GM19397 (cell line): ENCODE results near the gene CATSPERB.
"Not testable (repeated sequence)": the region's sequence is repeated elsewhere in the genome, so short reads cannot be mapped to it uniquely, and the experiment has no call there.

Experiments used
- ATAC-seq: cut with Tn5 transposase; IDR thresholded peaks from one replicate; pipeline ENCODE4 v1.9.1; 2021; ENCODE audit warnings: mild to moderate bottlenecking, moderate library complexity; ENCODE audit not compliant: unreplicated experiment

Gene CATSPERB, protein sequence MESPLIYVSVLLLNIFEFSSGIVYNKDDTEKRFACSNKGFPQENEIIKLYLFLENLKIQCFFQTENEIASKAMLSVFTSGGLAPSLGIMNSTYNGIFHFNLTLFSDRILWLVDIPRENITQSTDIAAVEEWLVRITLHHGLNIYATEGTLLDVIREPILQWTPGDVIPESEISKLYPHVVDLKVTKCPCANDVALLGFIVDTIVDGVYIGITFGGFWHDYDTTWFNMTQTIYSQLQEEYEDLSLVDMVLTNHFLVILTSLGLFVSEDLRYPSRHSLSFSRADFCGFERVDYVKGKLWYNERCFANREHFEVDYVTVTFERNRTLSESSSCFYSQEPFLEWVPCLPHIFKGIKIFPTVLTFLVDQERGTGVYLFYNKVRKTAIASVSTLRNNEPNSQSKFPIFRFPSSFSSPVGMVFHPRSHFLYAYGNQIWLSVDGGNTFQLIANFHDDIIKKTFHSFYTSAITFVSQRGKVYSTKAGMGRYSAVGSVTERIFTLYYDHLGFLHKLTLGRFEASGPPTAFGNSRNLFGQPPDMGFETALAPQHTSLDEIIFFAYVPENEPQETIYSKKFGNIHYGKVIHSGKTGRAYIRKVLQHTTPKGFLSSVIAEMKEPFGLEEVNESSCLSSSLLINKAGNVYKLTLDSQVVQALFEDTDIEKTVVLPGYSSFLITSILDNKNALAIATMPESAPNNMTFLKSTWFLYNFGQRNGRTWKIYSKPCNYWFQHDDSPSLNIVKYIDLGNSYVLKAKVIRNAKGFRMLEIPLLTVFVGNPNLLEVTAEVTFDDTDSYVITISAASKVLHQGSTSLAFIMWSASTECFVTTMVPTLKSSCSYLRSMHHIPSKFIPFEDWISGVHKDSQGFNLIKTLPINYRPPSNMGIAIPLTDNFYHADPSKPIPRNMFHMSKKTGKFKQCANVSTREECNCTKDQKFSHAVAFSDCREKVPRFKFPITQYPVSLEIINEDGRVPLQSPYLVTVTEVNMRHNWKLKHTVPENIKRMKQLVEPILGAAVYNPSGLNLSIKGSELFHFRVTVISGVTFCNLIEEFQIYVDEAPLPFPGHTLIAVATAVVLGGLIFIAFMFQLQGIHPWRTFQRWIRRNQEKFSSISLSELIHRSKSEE

DNA sequence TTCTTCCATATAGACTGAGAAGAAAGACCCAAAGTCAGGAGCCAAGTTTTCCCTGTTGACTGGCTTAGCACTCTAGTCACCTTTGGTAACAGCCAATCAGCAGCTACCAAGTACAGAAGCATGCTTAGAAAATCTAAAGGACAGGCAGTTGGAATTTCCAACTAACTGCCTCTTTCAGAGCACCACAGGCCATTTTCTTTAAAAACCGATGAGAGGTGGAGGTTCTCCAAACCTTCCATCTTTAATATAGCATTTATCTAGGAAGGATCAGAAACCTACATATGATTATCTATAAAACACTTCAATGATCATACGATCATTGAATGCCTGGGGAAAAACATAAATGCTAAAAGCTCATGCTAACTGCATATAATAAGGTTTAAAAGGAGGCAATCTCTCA lies at the start of gene CATSPERB:
Gene CATSPERB (minus strand): TSS at position 101 of the 400 bp plus-strand sequence. CDS start 2,607 bp downstream, outside the sequence.
- ATAC-seq: no peak

DNA sequence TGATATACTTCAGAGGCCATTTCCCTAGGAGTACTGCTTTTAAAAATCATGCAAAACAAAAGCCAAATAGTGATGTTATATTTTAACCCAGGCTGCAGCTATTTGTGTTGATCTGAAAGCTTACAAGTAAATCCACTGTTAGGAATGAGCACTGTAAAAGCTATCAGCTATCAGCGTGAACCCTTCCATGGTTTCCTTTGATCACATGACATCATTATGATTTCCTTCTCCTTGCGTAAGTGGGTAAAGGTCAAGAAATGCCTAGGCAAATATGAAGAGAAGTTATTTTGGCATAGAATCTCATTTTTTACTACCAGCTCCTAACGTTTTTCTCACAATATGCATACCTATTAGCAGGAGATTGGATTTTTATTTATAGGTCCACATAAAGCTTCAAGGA lies 48.6 kb upstream of the CATSPERB start:
- no peak for ATAC-seq

DNA sequence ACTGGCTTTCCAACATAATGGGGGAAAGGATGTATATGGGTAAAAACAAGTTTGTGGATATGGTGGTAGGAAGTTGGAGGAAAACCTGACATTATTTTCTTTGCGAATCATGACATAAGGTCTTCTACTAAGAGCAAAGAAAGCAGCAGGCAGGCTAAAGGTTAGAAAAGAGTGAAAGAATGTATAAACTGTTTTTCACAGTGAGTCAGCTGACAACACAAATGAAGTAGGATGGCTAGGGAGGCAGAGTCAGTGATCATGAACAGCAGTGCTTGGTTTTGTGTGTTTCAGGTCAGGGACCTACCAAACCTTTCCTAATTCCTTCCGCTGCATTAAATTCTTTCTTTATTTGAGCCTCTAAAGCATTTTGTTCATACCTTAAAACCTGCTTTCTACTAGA lies 46.3 kb upstream of the CATSPERB start:
- no peak for ATAC-seq

DNA sequence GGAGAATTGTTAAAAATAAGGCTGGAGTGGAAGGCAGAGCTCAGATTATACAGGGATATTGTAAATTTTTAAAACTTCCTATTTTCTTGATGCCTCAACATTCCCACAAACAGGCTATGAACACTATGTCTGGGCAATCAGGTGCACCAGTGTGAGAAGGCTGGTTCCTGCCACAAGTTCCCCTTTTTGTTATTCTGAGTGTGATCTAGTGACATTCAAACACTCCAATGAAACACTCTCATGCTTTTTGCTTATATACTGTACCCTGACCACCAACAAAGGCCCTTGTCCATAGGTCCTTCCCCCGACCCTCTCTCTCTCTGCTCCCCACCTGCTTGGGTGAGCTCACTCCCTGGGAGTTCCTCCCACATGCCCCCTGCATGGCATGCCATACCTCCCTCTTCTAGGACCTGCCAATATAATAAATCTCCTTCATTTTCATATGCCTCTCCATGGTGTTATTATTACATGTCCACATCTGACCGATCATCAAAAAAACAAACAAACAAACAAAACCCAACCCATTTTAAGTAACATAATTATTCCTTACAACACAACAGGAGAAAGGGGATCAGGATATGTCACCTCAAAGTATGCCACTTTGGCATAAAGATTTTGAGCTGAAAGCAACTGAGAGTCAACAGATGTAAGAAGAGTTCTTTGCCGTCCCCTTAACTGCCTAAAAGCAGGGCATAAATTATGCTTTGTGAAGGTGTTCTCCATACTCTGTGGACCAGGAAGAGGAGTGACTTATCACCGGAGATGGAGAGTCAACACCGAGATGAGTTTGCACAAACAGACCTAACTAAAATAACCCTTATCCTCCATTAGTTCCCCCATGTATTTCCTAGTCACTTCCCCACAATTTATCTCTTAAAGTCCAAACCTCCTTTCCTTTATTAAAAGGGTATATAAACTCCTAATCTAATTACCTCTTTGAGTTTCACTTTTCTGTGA lies 42.5 kb upstream of the CATSPERB start:
- no peak for ATAC-seq

DNA sequence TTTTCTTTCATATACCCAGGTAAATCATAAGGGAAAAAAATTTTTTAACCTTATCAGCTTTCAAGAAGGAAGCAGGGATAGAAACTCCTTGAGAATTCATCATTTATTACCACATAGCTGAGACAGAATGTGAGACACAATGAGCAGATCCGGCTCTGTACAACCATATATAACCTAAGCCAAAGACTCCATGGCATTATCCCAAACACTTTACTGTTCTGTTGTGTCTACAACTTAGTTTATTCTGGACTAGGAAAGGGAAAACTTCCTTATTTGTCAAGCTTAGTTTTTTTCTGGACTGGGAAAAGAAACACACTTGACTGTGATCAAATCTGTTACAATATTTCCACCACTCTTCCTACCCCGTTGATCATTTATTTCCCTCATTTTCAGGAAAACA lies 38.3 kb upstream of the CATSPERB start:
- no peak for ATAC-seq

DNA sequence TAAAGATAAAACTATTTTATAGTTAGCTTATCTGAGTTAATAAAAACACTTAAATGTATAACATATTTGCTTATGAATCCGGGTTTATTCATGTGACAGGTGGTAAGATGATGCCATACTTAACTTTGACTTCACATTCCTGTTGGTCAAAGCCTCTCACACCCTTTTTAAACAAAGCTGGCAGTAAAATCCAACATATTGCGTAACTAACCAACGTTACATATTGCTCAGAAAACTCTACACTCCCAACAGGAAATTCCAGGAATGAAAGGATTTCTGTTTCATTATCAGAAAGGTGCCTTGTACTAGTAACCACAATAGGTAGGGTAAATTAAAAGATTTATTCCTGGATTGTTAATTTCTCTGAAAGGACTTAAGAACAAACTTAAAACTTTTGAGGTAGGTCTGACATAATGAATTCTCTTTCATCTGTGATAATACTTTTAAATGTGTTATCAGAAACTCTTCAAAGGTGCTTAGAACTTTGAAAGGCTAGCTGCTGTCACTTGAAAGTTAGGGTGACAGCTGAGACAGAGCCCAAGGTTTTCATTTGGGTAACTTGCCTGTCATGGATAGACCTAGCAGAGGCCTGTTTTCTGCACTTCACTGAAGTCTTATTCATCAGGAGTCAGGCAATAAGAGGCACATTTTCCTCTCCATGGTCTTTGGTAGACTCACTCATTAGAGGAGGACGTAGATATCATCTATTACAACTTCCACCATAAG lies 23.8 kb upstream of the CATSPERB start:
- no peak for ATAC-seq

DNA sequence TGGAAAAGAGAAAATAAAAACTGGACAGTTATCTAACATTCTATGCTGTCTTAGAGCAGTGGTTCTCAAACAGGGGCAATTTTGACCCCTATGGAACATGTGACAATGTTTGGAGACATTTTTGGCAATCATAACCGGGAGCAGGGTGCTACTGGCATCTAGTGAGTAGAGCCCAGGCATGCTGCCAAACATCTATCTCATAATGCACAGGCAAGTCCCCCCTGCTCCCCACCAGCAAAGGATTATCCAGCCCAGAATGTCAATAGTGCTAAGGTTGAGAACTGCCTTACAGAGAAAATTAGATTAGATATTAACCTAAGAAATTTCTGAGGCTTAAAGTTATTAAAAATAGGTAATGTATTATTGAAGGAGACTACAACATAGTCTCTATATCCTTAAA lies 22.9 kb upstream of the CATSPERB start:
- no peak for ATAC-seq

DNA sequence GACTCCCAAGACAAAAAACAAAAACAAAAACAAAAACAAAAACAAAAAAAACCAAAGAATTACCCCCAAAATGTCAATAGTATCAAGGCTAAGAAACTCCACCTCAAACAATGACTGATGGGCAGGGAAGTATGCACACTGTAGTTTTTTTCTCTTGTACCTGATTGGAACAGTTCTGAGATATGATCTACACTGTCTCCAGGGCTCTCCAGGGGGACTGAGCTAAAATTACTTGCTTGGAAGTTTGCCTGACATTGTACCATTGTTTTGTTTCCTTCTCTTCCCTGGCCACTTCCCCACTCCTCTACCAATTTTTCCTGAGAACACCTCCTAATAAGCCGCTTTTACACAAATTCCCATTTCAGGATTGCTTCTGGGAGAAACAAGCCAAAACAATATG lies 22.3 kb upstream of the CATSPERB start:
- ATAC-seq: no peak

DNA sequence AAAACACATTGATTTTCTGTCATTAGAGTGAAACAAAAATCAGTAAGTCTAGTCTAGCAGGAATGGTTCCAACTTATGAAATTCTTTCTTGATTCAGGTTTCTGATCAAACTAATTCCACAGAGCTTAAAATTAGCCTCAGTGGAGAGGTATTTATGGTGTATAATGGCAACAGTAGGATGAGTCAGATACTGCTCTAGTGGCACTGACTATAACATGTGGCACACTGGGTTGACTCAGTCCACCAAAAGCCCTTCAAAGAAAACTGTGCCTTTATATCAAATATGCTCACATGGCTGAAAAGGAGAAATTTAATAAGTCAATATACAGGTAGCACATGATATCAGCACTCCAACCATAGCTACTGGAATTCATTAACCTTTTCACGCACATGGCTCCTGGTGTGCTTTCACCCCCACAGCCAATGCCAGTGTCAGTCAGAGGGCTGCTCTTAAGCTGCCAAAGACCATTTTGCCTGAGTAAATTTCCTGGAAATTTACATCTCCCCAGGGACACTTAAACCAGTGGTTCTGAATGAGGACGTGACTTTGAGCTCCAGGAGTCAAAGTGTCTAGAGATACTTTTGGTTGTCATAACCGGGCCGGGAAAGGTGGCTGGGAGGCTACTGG lies 21.7 kb upstream of the CATSPERB start:
- ATAC-seq: no peak

DNA sequence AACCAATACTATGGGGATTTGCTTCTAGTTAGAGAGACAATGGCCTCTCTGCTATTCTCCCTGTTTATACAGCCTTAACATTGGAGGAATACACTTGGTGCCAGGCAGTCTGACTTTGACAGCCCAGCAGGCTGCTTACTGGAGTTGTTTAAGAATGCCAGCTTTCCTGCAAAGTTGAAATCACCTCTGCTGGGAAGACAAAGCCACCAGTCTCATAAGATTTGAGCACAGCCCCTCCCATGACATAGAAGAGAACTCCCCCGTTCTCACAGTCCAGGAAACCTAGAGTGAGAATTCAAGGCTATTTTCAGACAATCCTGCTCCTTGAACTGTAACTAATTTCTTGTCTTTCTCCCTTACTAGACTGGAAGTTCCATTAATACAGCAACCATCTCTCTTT lies 21.1 kb upstream of the CATSPERB start:
- no peak for ATAC-seq

DNA sequence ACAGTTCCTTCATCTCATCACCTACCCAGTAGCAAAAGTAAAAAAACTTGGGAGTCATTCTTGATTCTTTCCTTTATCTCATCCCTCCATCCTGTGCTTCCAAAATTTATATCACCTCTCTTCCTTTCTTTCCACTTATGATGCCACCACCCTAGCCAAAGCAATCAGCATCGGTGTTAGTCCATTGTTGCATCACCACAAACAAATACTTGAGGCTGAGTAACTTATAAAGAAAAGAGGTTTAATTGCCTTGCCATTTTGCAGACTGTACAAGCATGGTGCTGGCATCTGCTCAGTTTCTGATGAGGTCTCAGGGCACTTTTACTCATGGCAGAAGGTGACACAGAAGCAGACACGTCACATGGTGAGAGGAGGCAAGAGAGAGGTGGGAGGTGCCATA lies 19.8 kb upstream of the CATSPERB start:
- no peak for ATAC-seq

DNA sequence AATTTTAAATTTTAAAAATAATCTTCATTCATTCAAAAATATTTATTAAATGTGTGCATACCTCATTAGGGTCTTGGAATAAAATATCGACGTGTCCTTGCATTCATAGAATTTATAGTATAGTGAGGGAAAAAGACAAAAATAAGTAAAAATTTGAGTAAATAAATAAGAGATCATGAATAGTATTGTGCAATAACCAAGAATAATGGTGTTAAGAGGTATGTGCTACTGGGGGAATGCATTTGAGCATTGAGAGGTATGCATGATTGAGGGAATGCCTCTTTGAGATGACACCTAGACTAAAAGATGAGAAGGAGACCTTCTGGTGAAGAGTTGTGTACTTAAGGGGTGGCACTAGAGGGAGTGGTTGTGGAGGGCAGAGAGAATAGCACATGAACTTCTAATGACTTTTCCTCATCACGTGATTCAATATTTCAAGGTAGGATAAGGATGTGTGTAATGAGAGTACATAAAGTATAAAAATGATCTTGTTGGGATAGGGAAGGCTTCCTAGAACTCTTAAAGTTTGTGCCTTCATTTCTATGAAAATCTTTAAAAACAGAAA lies 18.8 kb upstream of the CATSPERB start:
- ATAC-seq: no peak

DNA sequence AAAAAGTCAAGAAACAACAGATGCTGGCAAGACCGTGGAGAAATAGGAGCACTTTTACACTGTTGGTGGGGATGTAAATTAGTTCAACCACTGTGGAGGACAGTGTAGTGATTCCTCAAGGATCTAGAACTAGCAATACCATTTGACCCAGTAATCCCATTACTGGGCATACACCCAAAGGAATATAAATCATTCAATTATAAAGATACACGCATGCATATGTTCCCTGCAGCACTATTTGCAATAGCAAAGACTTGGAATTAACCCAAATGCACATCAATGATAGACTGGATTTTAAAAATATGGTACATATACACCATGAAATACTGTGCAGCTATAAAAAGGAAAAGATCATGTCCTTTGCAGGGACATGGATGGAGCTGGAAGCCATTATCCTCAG lies 18.0 kb upstream of the CATSPERB start:
- ATAC-seq: no peak

DNA sequence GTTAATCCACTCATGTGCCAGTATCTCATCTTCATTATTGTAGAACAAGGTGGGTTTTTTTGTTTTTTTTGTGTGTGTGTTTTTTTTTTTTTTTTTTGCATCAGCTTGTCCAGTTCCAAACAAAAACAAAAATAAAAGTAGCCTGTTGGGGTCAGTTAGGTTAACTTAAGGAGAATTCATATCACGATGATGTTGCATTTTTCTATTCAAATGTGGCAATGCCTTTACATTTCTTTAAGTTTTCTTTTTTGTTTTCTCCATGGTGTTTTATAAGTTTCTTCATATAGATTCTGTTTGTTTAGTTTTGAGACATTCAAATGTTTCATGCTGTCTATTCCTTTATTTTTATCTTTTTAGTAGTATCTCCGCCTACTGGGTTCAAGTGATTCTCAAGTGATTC lies 16.2 kb upstream of the CATSPERB start:
- no peak for ATAC-seq

DNA sequence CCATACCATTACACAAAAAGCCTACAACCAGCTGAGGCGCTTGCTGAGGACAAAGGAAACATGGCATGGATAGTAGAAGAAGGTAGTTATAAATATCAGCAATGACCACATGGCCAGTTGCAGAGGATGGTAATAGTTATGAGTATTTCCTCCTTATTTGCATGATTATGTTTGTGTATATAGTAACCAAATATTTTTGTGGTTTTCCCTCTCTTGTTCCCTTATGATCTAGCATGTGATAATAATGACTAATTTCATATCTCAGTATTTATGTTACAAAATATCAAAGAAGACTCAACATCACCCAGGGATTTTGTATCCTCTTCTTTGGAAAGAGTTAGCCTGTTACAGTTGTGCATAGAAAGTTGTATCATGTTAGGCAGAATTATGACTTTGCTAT lies 13.5 kb upstream of the CATSPERB start:
- ATAC-seq: no peak

DNA sequence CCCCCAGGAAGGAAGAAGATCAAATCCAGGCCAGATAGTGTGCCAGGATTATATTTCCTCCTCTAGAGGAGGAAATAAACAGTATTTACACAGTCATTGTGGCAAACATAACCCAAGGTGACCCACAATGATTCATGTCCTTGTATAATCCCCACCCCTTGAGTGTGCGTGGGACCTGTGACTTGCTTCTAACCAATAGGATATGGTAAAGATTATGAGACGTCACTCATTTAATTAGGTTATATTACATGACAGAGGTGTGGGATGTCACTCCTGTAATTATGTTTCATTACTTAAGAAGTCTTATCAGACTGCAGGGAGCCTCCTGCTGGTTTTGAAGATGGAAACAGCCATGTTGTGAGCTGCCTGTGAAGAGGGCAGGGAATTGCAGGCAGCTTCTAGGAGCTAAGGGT lies 12.2 kb upstream of the CATSPERB start:
- ATAC-seq: no peak

DNA sequence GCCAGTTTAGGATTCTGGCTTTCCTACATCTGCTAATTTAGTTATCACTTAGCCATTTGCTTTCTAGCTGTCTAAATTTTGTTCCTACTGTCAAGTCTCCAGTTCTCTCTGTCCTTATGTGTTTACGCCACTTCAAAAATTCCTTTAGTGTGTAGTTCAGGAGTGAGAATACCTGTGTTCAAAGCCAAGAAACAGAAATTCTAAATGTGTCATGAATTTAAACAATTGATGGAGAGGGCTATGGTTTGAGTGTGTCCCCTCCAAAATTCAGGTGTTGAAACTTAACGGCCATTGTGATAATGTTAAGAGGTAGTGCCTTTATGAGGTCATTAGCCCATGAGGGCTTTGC lies 11.4 kb upstream of the CATSPERB start:
- no peak for ATAC-seq

DNA sequence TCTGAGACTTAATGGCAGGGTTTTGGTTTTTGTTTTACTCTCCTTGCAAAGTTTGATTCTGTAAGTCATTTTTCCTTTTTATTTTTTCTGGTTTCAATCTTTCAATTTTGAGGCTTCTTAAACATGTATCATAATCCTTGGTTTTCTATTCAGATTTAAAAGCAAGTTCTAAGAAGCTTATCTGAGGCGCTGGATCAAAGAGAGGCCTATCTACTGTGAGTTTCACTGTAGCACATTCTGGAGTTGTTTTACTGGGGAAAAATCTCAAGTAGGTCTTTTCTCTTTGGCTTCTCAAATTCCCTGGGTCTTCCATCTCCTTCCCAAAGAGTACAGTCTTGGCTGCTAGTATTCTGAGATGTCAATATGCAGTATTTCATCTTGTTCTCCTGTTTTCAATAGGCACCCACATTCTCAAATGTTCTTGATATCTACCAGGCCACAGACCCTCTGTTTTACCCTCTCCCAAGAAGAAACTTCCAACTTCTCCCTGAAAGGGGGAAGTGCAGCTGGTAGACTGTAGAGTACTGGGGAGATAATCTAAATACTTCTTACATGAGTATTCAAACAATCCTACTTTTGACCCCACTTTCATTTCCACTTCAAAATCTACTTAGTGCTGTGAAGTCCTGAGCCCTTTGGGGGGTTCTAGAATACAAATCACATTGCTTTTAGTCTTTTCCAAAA lies 10.9 kb upstream of the CATSPERB start:
- no peak for ATAC-seq

DNA sequence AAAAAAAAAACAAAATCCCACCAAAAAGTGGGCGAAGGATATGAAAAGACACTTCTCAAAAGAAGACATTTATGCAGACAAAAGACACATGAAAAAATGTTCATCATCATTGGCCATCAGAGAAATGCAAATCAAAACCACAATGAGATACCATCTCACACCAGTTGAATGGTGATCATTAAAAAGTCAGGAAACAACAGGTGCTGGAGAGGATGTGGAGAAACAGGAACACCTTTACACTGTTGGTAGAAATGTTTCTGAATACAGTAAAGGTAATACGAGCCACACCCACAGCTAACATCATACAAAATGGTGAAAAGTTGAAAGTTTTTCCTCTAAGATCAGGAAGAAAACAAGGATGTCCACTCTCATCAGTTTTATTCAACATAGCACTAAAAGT lies 8.0 kb upstream of the CATSPERB start:
- not testable (repeated sequence) for ATAC-seq
